ENCODE measurements around the gene DCP1B.

DNA sequence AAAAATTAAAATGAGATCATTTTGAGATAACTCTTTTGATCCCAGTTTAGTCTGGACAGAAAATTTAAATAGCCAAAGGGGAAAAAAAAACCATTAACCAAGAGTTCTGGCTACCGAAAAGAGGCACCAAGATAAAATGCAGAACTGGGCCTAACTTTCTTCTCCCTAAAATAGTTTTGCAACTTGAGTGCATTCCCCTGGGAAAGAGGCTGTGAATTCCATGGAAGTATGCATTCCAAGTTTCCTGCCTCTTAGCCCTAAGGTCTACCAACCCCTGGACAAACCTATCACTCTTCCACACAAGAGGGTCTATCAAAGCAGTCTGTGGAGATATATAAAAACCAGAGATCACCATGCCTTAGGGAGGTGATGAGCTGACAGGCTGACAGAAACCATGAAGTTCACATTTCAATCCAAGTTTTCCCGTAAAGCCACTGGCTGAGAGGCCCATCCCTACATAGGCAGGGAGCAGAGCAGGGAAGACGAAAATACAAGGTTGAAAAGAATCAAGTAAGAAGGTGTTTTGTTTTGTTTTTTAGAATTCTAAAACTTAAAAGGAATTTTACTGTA lies 33.8 kb downstream of the DCP1B start:
- TF ChIP-seq POLR2AphosphoS5 (IDR thresholded peaks at IDR 0.05; ENCODE audit: low read depth, low read length): no peak
- TF ChIP-seq, protein P1, sequence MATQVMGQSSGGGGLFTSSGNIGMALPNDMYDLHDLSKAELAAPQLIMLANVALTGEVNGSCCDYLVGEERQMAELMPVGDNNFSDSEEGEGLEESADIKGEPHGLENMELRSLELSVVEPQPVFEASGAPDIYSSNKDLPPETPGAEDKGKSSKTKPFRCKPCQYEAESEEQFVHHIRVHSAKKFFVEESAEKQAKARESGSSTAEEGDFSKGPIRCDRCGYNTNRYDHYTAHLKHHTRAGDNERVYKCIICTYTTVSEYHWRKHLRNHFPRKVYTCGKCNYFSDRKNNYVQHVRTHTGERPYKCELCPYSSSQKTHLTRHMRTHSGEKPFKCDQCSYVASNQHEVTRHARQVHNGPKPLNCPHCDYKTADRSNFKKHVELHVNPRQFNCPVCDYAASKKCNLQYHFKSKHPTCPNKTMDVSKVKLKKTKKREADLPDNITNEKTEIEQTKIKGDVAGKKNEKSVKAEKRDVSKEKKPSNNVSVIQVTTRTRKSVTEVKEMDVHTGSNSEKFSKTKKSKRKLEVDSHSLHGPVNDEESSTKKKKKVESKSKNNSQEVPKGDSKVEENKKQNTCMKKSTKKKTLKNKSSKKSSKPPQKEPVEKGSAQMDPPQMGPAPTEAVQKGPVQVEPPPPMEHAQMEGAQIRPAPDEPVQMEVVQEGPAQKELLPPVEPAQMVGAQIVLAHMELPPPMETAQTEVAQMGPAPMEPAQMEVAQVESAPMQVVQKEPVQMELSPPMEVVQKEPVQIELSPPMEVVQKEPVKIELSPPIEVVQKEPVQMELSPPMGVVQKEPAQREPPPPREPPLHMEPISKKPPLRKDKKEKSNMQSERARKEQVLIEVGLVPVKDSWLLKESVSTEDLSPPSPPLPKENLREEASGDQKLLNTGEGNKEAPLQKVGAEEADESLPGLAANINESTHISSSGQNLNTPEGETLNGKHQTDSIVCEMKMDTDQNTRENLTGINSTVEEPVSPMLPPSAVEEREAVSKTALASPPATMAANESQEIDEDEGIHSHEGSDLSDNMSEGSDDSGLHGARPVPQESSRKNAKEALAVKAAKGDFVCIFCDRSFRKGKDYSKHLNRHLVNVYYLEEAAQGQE (IDR thresholded peaks at IDR 0.05; ENCODE audit: insufficient read depth in 1 of 2, low read depth in 2 of 2, low read length in 1 of 2): no peak
- TF ChIP-seq, protein P2, sequence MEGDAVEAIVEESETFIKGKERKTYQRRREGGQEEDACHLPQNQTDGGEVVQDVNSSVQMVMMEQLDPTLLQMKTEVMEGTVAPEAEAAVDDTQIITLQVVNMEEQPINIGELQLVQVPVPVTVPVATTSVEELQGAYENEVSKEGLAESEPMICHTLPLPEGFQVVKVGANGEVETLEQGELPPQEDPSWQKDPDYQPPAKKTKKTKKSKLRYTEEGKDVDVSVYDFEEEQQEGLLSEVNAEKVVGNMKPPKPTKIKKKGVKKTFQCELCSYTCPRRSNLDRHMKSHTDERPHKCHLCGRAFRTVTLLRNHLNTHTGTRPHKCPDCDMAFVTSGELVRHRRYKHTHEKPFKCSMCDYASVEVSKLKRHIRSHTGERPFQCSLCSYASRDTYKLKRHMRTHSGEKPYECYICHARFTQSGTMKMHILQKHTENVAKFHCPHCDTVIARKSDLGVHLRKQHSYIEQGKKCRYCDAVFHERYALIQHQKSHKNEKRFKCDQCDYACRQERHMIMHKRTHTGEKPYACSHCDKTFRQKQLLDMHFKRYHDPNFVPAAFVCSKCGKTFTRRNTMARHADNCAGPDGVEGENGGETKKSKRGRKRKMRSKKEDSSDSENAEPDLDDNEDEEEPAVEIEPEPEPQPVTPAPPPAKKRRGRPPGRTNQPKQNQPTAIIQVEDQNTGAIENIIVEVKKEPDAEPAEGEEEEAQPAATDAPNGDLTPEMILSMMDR (IDR thresholded peaks at IDR 0.05): no peak
- no peak for TF ChIP-seq TCF7L2 (IDR thresholded peaks at IDR 0.05; ENCODE audit: low read depth, low read length)
